Keratinocyte (primary cell): ENCODE results near the gene LCK. TPM values are rescaled to one million over a fixed set of nuclear protein-coding genes. Genes with fewer than 3 reads are reported as not detected.

Source experiments
- DNase-seq: peaks from one replicate; pipeline ENCODE4 v3.0.0-alpha.2; 2011; ENCODE audit warnings: low read depth, missing footprints, low spot score
- FAIRE-seq: peaks from 2 replicates; lab custom pipeline; 2011; peaks lifted over from hg19 to GRCh38; lab: Jason Lieb, UNC
- H2AFZ ChIP-seq: 2 replicates; pipeline ENCODE4 v1.6.0; 2012; ENCODE audit warnings: low read length, control low read depth, inconsistent platforms; ENCODE audit not compliant: control insufficient read depth
- H3K27ac ChIP-seq: 2 replicates; pipeline ENCODE4 v1.5.1; 2011; ENCODE audit warnings: low read length; ENCODE audit not compliant: control insufficient read depth, insufficient read depth
- H3K27me3 ChIP-seq: 3 replicates; pipeline ENCODE4 v1.6.0; 2011; ENCODE audit warnings: low read length; ENCODE audit not compliant: control insufficient read depth, insufficient read depth; ENCODE audit errors: extremely low read depth
- H3K36me3 ChIP-seq, 2 experiments: 2 replicates in 1 of 2; 3 replicates in 1 of 2; pipeline ENCODE4 v1.5.1; 2011; ENCODE audit warnings: low read length in 2 of 2, mild to moderate bottlenecking in 1 of 2; ENCODE audit not compliant: control insufficient read depth in 2 of 2, insufficient read depth in 2 of 2; ENCODE audit errors: extremely low read depth in 1 of 2
- H3K4me1 ChIP-seq: 3 replicates; pipeline ENCODE4 v1.5.1; 2011; ENCODE audit warnings: low read length; ENCODE audit not compliant: control insufficient read depth, insufficient read depth; ENCODE audit errors: extremely low read depth
- H3K4me2 ChIP-seq: 3 replicates; pipeline ENCODE4 v1.6.0; 2011; ENCODE audit warnings: low read depth, low read length; ENCODE audit not compliant: control insufficient read depth, insufficient read depth; ENCODE audit errors: extremely low read depth
- H3K4me3 ChIP-seq, 3 experiments: fragments of 200-600 bp in 1 of 3; sonication (generic) in 1 of 3; 2 replicates in 2 of 3; 3 replicates in 1 of 3; pipeline ENCODE4 v1.5.1; 2011 to 2016; ENCODE audit warnings: low read length in 3 of 3, mild to moderate bottlenecking in 3 of 3, control low read depth in 2 of 3, inconsistent platforms in 1 of 3, low read depth in 1 of 3, mixed read lengths in 1 of 3, mixed run types in 1 of 3, moderate library complexity in 1 of 3; ENCODE audit not compliant: control insufficient read depth in 2 of 3, insufficient read depth in 2 of 3; ENCODE audit errors: extremely low read depth in 1 of 3
- H3K79me2 ChIP-seq: 2 replicates; pipeline ENCODE4 v1.6.0; 2012; ENCODE audit warnings: low read length; ENCODE audit not compliant: control insufficient read depth, insufficient read depth
- H3K9ac ChIP-seq: 3 replicates; pipeline ENCODE4 v1.6.0; 2011; ENCODE audit warnings: low read length; ENCODE audit not compliant: control insufficient read depth, insufficient read depth; ENCODE audit errors: extremely low read depth
- H3K9me1 ChIP-seq: 3 replicates; pipeline ENCODE4 v1.6.0; 2011; ENCODE audit warnings: low read length; ENCODE audit not compliant: control insufficient read depth, insufficient read depth; ENCODE audit errors: extremely low read depth
- H3K9me3 ChIP-seq: 2 replicates; pipeline ENCODE4 v1.5.1; 2012; ENCODE audit warnings: low read depth, low read length; ENCODE audit not compliant: control insufficient read depth
- H4K20me1 ChIP-seq: 3 replicates; pipeline ENCODE4 v1.6.0; 2011; ENCODE audit warnings: low read length; ENCODE audit not compliant: control insufficient read depth, insufficient read depth; ENCODE audit errors: extremely low read depth
- CTCF ChIP-seq, 3 experiments: IDR thresholded peaks in 1 of 3; conservative IDR thresholded peaks in 1 of 3; optimal IDR thresholded peaks in 1 of 3; 2 replicates in 2 of 3; 3 replicates in 1 of 3; pipeline versions ENCODE3 to v1.5.1; 2011; ENCODE audit warnings: low read length in 3 of 3, mild to moderate bottlenecking in 3 of 3, moderate library complexity in 2 of 3, control low read depth in 1 of 3, inconsistent platforms in 1 of 3; ENCODE audit not compliant: insufficient read depth in 2 of 3; ENCODE audit errors: extremely low read depth in 1 of 3
- EZH2 ChIP-seq: IDR thresholded peaks from one replicate; pipeline ENCODE4 v1.6.1; 2012; ENCODE audit warnings: inconsistent platforms, mild to moderate bottlenecking, low read length, moderate library complexity
- dilution Hi-C: fragments of 300-500 bp; cut with MboI; formaldehyde crosslinking; loops from one replicate; pipeline ENCODE4 v1.7.0; 2020; ENCODE audit warnings: low sequenced_read_pairs; ENCODE audit not compliant: extremely low pct_ligation_motif_present
- polyA plus RNA-seq, 5 experiments: library from polyadenylated mRNA; depleted of rRNA in 3 of 5; stranded (reverse) in 3 of 5; stranded (forward) in 1 of 5; unstranded in 1 of 5; fragments of >200 nt; gene quantifications; 1 replicate in 1 of 5; 2 replicates in 3 of 5; 3 replicates in 1 of 5; pipeline versions ENCODE4 v1.2.1 to v1.2.3, GENCODE V29; 2011 to 2012; ENCODE audit warnings: missing spikeins in 2 of 5, low read depth in 1 of 5, low replicate concordance in 1 of 5
- small RNA-seq, 3 experiments: library from RNA; depleted of rRNA; stranded (forward); fragments of <200 nt; gene quantifications; one replicate each; pipeline ENCODE3, GENCODE V24; 2012; ENCODE audit warnings: low read depth in 3 of 3, low replicate concordance in 1 of 3; ENCODE audit not compliant: insufficient read length in 3 of 3

The LCK gene
- polyA plus RNA-seq, 1 donor (not counting 4 experiments of a cell fraction or from before 2014, with no cell fraction given): 0.16 TPM

GRCh38 chr1:32335535-32335789 lies 84.4 kb downstream of the LCK start:
- dilution Hi-C loops: no loop called here
- peak overlapping the region; percentile 58 for H3K9ac ChIP-seq
- peaks cover 14% of the 10 kb centered on the region for H3K27me3 ChIP-seq
- FAIRE-seq (no peak), DNase-seq (no peak)
- no peak for TF ChIP-seq EZH2
- TF ChIP-seq CTCF (optimal IDR thresholded peaks at IDR 0.05 in 1 of 3, IDR thresholded peaks at IDR 0.05 in 1 of 3, conservative IDR thresholded peaks at IDR 0.05 in 1 of 3; ENCODE audit: extremely low read depth in 1 of 3, insufficient read depth in 2 of 3, low read length in 3 of 3): no peak
- no peaks in the 10 kb centered on the region for H3K9me3 ChIP-seq
- no peaks in the 10 kb centered on the region for H3K79me2 ChIP-seq
- peaks cover 12 to 14% of the 10 kb centered on the region in 2 experiments for H3K36me3 ChIP-seq
- H3K4me1 ChIP-seq: peaks cover 33% of the 10 kb centered on the region
- peak overlapping the region in 2 of 3 experiments; percentile 42 to 62 for H3K4me3 ChIP-seq
- no peaks in the 10 kb centered on the region for H3K9me1 ChIP-seq
- peaks cover 2% of the 10 kb centered on the region for H4K20me1 ChIP-seq
- no peak overlapping the region for H3K27ac ChIP-seq
- peak overlapping the region; percentile 69 for H3K4me2 ChIP-seq
- no peak overlapping the region for H2AFZ ChIP-seq

Small RNA genes lying within 50 kb of the gene (small RNA-seq; reads per million reads assigned to genes)
- gene RF00017 (0 reads per million in 3 experiments), gene RF00019 (0 reads per million in 3 experiments)

Other genes with a start within 250 kb of the LCK start
- 23.1 to 74.9 TPM (median 54.7 TPM) in 3 replicates for gene KHDRBS1, start 237.4 kb upstream of the LCK start, polyA plus RNA-seq
- gene TMEM39B, start 178.3 kb upstream of the LCK start, polyA plus RNA-seq: 6.8 to 11.7 TPM (median 7.3 TPM) in 3 replicates
- 34.6 to 43.1 TPM (median 42.6 TPM) in 3 replicates for gene KPNA6, start 143.2 kb upstream of the LCK start, polyA plus RNA-seq
- 17.1 to 35.8 TPM (median 20.0 TPM) in 3 replicates for gene TXLNA, start 71.6 kb upstream of the LCK start, polyA plus RNA-seq
- gene CCDC28B, start 50.7 kb upstream of the LCK start, polyA plus RNA-seq: 3.6 to 4.5 TPM (median 3.8 TPM) in 3 replicates
- gene IQCC, start 45.6 kb upstream of the LCK start, polyA plus RNA-seq: 1.2 to 2.3 TPM (median 1.5 TPM) in 3 replicates
- not detected in 3 replicates for gene DCDC2B, start 42.2 kb upstream of the LCK start, polyA plus RNA-seq
- gene TMEM234, start 28.9 kb upstream of the LCK start, polyA plus RNA-seq: 14.4 to 20.1 TPM (median 16.9 TPM) in 3 replicates
- 319 to 655 TPM (median 388 TPM) in 3 replicates for gene EIF3I, start 28.9 kb upstream of the LCK start, polyA plus RNA-seq
- 0.06 to 0.07 TPM in 2 of 3 replicates, not detected in the other for gene FAM167B, start 4.0 kb upstream of the LCK start, polyA plus RNA-seq
- 159 to 198 TPM (median 170 TPM) in 3 replicates for gene HDAC1, start 40.8 kb downstream of the LCK start, polyA plus RNA-seq
- gene MARCKSL1, start 85.0 kb downstream of the LCK start, polyA plus RNA-seq: 8.5 to 23.8 TPM (median 11.6 TPM) in 3 replicates
- gene FAM229A, start 111.2 kb downstream of the LCK start, polyA plus RNA-seq: 0.50 to 2.4 TPM (median 1.1 TPM) in 3 replicates
- 0.05 to 0.16 TPM (median 0.14 TPM) in 3 replicates for gene TSSK3, start 111.3 kb downstream of the LCK start, polyA plus RNA-seq
- gene BSDC1, start 143.2 kb downstream of the LCK start, polyA plus RNA-seq: 37.1 to 51.8 TPM (median 38.1 TPM) in 3 replicates
- gene ZBTB8B, start 213.8 kb downstream of the LCK start, polyA plus RNA-seq: not detected in 3 replicates